Ramos (cell line): ENCODE results near the gene STK40.

Experiments
- in situ Hi-C: fragments of 300-500 bp; cut with MboI; formaldehyde crosslinking; loops from one replicate; pipeline ENCODE4 v1.14.3; 2022; ENCODE audit warnings: low sequenced_read_pairs; ENCODE audit not compliant: unreplicated experiment

The STK40 gene

GRCh38 chr1:36349241-36349671, 36.5 kb downstream of the STK40 start:
- in situ Hi-C loops: loop anchor here (5.0 kb wide), 1 partner anchor 68 kb away; no protein-coding TSS in a partner anchor

GRCh38 chr1:36346741-36347370, 38.9 kb downstream of the STK40 start:
- in situ Hi-C loops: loop anchor here (5.0 kb wide), 1 partner anchor 70 kb away; no protein-coding TSS in a partner anchor

- in situ Hi-C loops: loop anchor here (5.0 kb wide), 1 partner anchor 72 kb away; no protein-coding TSS in a partner anchor
Measured at GRCh38 chr1:36345353-36345752, 40.4 kb downstream of the STK40 start.

GRCh38 chr1:36344395-36344680, 41.4 kb downstream of the STK40 start:
- in situ Hi-C loops: no loop called here

- in situ Hi-C loops: no loop called here
Measured at GRCh38 chr1:36343651-36344394, 41.9 kb downstream of the STK40 start.

GRCh38 chr1:36342426-36343185, 43.1 kb downstream of the STK40 start:
- in situ Hi-C loops: no loop called here

GRCh38 chr1:36341626-36342320, 44.0 kb downstream of the STK40 start:
- in situ Hi-C loops: no loop called here

GRCh38 chr1:36339615-36340014, 46.1 kb downstream of the STK40 start:
- in situ Hi-C loops: no loop called here

- in situ Hi-C loops: no loop called here
Measured at GRCh38 chr1:36339215-36339614, 46.5 kb downstream of the STK40 start.

- in situ Hi-C loops: no loop called here
Measured at GRCh38 chr1:36337830-36338229, 47.9 kb downstream of the STK40 start.

- in situ Hi-C loops: no loop called here
Measured at GRCh38 chr1:36330940-36331339, 54.8 kb downstream of the STK40 start.

- in situ Hi-C loops: no loop called here
Measured at GRCh38 chr1:36329817-36330216, 55.9 kb downstream of the STK40 start.

GRCh38 chr1:36328713-36329112, 57.0 kb downstream of the STK40 start:
- in situ Hi-C loops: no loop called here

- in situ Hi-C loops: no loop called here
Measured at GRCh38 chr1:36328088-36328480, 57.6 kb downstream of the STK40 start.

GRCh38 chr1:36327421-36328087, 58.2 kb downstream of the STK40 start:
- in situ Hi-C loops: no loop called here

GRCh38 chr1:36326499-36326898, 59.2 kb downstream of the STK40 start:
- in situ Hi-C loops: no loop called here

GRCh38 chr1:36324353-36324703, 61.4 kb downstream of the STK40 start:
- in situ Hi-C loops: no loop called here

- in situ Hi-C loops: no loop called here
Measured at GRCh38 chr1:36323636-36324352, 61.9 kb downstream of the STK40 start, which contains the start of gene EVA1B. Gene EVA1B, minus strand, starts transcription at chr1:36323645. Its CDS starts 608 bp downstream, at chr1:36323037.
